ENCODE results near the gene NEK3. TPM values are rescaled to one million over a fixed set of nuclear protein-coding genes. Genes with fewer than 3 reads are reported as not detected.

NEK3 gene
- total RNA-seq, 4 donors from 2014 or later = 6.9 to 20.4 (median 9.9) TPM

DNA sequence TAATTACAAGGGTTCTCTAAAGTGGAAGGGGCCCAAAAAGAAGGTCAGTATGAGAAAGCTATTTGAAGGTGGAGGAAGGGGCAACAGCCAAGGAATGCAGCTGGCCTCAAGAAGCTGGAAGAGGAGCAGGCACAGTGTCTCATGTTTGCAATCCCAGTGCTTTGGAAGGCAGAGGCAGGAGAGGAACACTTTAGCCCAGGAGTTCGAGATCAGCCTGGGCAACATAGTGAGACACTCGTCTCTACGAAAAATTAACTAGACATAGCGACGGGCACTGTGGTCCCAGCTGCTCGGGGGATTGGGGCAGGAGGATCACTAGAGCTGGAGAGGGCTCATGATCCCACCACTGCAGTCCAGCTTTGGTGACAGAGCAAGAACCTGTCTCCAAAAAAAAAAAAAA is 656 bp upstream of the NEK3 start:
- Histone ChIP-seq H3K27me3 (no peaks in the 10 kb centered on the region), H3K4me3 (peak overlapping the region; percentile 99), H3K4me1 (peaks cover 19% of the 10 kb centered on the region), H3K9me3 (no peaks in the 10 kb centered on the region), H3K36me3 (peaks cover 5% of the 10 kb centered on the region), H3K27ac (no peak overlapping the region)
- 94% methylated on average over 6 of the region's 6 CpGs for WGBS
- DNase-seq (ENCODE audit: low spot score in 2 of 2) = no peak
- TF ChIP-seq CTCF (IDR thresholded peaks at IDR 0.05) (no peak), EP300 (IDR thresholded peaks at IDR 0.05) (no peak), POLR2AphosphoS5 (IDR thresholded peaks at IDR 0.05) (no peak), POLR2A (IDR thresholded peaks at IDR 0.05) (no peak)

GRCh38 chr13:52158629-52159158 is 703 bp downstream of the NEK3 start:
- TF ChIP-seq POLR2AphosphoS5 (IDR thresholded peaks at IDR 0.05) (no peak), EP300 (IDR thresholded peaks at IDR 0.05) (no peak), CTCF (IDR thresholded peaks at IDR 0.05) (no peak), POLR2A (IDR thresholded peaks at IDR 0.05) (no peak)
- Histone ChIP-seq H3K36me3 (peaks cover 5% of the 10 kb centered on the region), H3K9me3 (no peaks in the 10 kb centered on the region), H3K27me3 (no peaks in the 10 kb centered on the region), H3K4me1 (peaks cover 19% of the 10 kb centered on the region), H3K4me3 (peak overlapping the region; percentile 99), H3K27ac (peak overlapping the region; percentile 90)
- peak in 1 of 2 donors; percentile 81 for DNase-seq (ENCODE audit: low spot score in 2 of 2)
- WGBS = 11% methylated on average over 17 of the region's 17 CpGs

DNA sequence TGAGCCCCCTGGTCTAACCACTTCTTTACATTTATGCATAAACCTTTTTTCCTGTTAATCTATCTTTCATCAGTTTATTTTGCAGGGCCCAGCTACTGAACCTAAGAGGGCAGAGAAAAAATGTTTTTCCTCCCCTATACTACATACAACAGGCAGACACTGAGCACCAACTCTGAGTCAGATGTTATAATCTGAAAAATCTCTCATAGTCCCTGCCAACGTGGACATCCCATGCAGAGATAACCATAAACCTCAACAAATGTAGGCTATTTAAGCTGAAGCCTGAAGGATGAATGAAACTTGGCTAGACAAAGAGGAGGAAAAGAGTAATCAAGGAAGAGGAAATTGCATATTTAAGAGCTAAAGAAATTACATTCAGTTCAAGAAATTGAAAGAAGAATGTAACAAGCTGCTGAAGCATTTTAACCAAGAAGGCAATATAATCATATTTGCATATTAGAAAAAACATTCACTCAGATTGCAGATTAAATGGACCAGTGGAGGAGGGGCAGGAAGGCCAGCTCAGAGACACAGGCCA is 2.6 kb downstream of the NEK3 start:
- peaks cover 6% of the 10 kb centered on the region for H3K36me3 ChIP-seq
- DNase-seq (ENCODE audit: low spot score in 2 of 2) = no peak
- no peak overlapping the region for H3K27ac ChIP-seq
- no peaks in the 10 kb centered on the region for H3K9me3 ChIP-seq
- peaks cover 19% of the 10 kb centered on the region for H3K4me1 ChIP-seq
- H3K4me3 ChIP-seq = no peak overlapping the region
- TF ChIP-seq POLR2A (IDR thresholded peaks at IDR 0.05) = no peak
- no peak for TF ChIP-seq CTCF (IDR thresholded peaks at IDR 0.05)
- TF ChIP-seq POLR2AphosphoS5 (IDR thresholded peaks at IDR 0.05) = no peak
- TF ChIP-seq EP300 (IDR thresholded peaks at IDR 0.05) = no peak
- H3K27me3 ChIP-seq = no peaks in the 10 kb centered on the region
- 31% methylated on average over 1 of the region's 1 CpG for WGBS

DNA sequence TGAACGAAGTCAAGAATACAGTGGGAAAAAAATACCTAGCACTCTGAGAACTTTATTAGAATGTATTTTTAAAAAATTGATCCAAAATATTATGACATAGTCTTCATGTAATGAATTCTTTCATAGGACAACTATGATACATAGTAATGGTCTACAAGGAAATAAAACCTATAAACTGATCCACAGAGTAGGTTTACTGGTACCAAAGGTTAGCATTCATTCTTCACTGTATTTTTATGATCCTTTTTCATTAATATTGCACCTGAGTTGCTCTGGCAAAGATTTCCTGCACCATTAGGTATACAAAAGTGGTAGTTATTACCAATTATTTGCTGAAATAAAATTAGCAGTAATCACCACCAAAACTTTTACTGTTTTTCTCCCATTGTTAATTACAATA is 4.2 kb downstream of the NEK3 start:
- TF ChIP-seq POLR2A (IDR thresholded peaks at IDR 0.05) (no peak), EP300 (IDR thresholded peaks at IDR 0.05) (no peak), CTCF (IDR thresholded peaks at IDR 0.05) (no peak), POLR2AphosphoS5 (IDR thresholded peaks at IDR 0.05) (no peak)
- no peak for DNase-seq (ENCODE audit: low spot score in 2 of 2)
- no peaks in the 10 kb centered on the region for H3K27me3 ChIP-seq
- no peak overlapping the region for H3K4me3 ChIP-seq
- H3K9me3 ChIP-seq = no peaks in the 10 kb centered on the region
- peaks cover 19% of the 10 kb centered on the region for H3K4me1 ChIP-seq
- no peak overlapping the region for H3K27ac ChIP-seq
- peaks cover 22% of the 10 kb centered on the region for H3K36me3 ChIP-seq
- WGBS = 85% methylated on average over 1 of the region's 1 CpG

- 78% methylated on average over 1 of the region's 1 CpG for WGBS
- no peaks in the 10 kb centered on the region for H3K4me1 ChIP-seq
- H3K27ac ChIP-seq = no peak overlapping the region
- H3K4me3 ChIP-seq = no peak overlapping the region
- H3K9me3 ChIP-seq = no peaks in the 10 kb centered on the region
- DNase-seq (ENCODE audit: low spot score in 2 of 2) = no peak
- TF ChIP-seq POLR2A (IDR thresholded peaks at IDR 0.05) (no peak), EP300 (IDR thresholded peaks at IDR 0.05) (no peak), POLR2AphosphoS5 (IDR thresholded peaks at IDR 0.05) (no peak), CTCF (IDR thresholded peaks at IDR 0.05) (no peak)
- H3K36me3 ChIP-seq = peaks cover 74% of the 10 kb centered on the region
- no peaks in the 10 kb centered on the region for H3K27me3 ChIP-seq
These were observed 12.2 kb downstream of the NEK3 start for GRCh38 chr13:52147225-52147624.
